Trophoblast cell (in vitro differentiated cells and primary cell): ENCODE measurements around the gene FSTL5.

Experiments
- DNase-seq, 2 donors: peaks; one replicate each; pipeline ENCODE4 v3.0.0-alpha.2; 2016
- H2AFZ ChIP-seq: 2 replicates; pipeline ENCODE4 v1.6.1; 2013; ENCODE audit warnings: low read length, moderate library complexity, mild to moderate bottlenecking; ENCODE audit not compliant: insufficient read depth, poor library complexity
- H2AK5ac ChIP-seq: 2 replicates; pipeline ENCODE4 v1.6.1; 2013; ENCODE audit warnings: mild to moderate bottlenecking, low read length
- H2BK120ac ChIP-seq: 2 replicates; pipeline ENCODE4 v1.6.1; 2013; ENCODE audit warnings: low read length, mild to moderate bottlenecking, moderate library complexity; ENCODE audit not compliant: insufficient read depth, poor library complexity
- H2BK12ac ChIP-seq: 2 replicates; pipeline ENCODE4 v1.6.1; 2013; ENCODE audit warnings: mild to moderate bottlenecking, low read length, moderate library complexity
- H2BK5ac ChIP-seq: 2 replicates; pipeline ENCODE4 v1.6.1; 2013; ENCODE audit warnings: low read length, low read depth, moderate library complexity, mild to moderate bottlenecking; ENCODE audit not compliant: poor library complexity
- H3K14ac ChIP-seq: 2 replicates; pipeline ENCODE4 v1.6.1; 2013; ENCODE audit warnings: mild to moderate bottlenecking, low read length
- H3K18ac ChIP-seq: 2 replicates; pipeline ENCODE4 v1.6.1; 2013; ENCODE audit warnings: mild to moderate bottlenecking, low read length
- H3K23ac ChIP-seq: 2 replicates; pipeline ENCODE4 v1.6.1; 2013; ENCODE audit warnings: low read length
- H3K27ac ChIP-seq: 2 replicates; pipeline ENCODE4 v1.5.1; 2013; ENCODE audit warnings: low read depth, mild to moderate bottlenecking, inconsistent platforms, low read length, moderate library complexity
- H3K27me3 ChIP-seq: 2 replicates; pipeline ENCODE4 v1.6.1; 2013; ENCODE audit warnings: inconsistent platforms, mild to moderate bottlenecking, low read length, moderate library complexity; ENCODE audit not compliant: insufficient read depth
- H3K36me3 ChIP-seq, 2 experiments: 1 replicate in 1 of 2; 2 replicates in 1 of 2; pipeline ENCODE4 v1.6.1; 2013; ENCODE audit warnings: low read length in 2 of 2, mild to moderate bottlenecking in 2 of 2, moderate library complexity in 1 of 2; ENCODE audit not compliant: insufficient read depth in 2 of 2, control insufficient read depth in 1 of 2
- H3K4ac ChIP-seq: 2 replicates; pipeline ENCODE4 v1.6.1; 2013; ENCODE audit warnings: low read depth, mild to moderate bottlenecking, low read length, moderate library complexity
- H3K4me1 ChIP-seq, 2 experiments: 1 replicate in 1 of 2; 2 replicates in 1 of 2; pipeline ENCODE4 v1.6.1; 2013; ENCODE audit warnings: low read length in 2 of 2, mild to moderate bottlenecking in 2 of 2, moderate library complexity in 1 of 2; ENCODE audit not compliant: insufficient read depth in 2 of 2, control insufficient read depth in 1 of 2
- H3K4me2 ChIP-seq: 2 replicates; pipeline ENCODE4 v1.6.1; 2013; ENCODE audit warnings: inconsistent platforms, mild to moderate bottlenecking, low read length, moderate library complexity
- H3K4me3 ChIP-seq: 2 replicates; pipeline ENCODE4 v1.5.1; 2013; ENCODE audit warnings: mild to moderate bottlenecking, low read depth, low read length, inconsistent platforms
- H3K79me1 ChIP-seq: one replicate; pipeline ENCODE4 v1.6.1; 2013; ENCODE audit warnings: low read length
- H3K79me2 ChIP-seq: 2 replicates; pipeline ENCODE4 v1.6.1; 2013; ENCODE audit warnings: low read length, mild to moderate bottlenecking; ENCODE audit not compliant: control insufficient read depth, insufficient read depth, poor library complexity
- H3K9ac ChIP-seq: 2 replicates; pipeline ENCODE4 v1.6.1; 2013; ENCODE audit warnings: mild to moderate bottlenecking, low read length
- H3K9me3 ChIP-seq: 2 replicates; pipeline ENCODE4 v1.6.1; 2013; ENCODE audit warnings: low read depth, mild to moderate bottlenecking, control low read depth, inconsistent platforms, low read length; ENCODE audit not compliant: insufficient read depth
- H4K12ac ChIP-seq: 2 replicates; pipeline ENCODE4 v1.6.1; 2013; ENCODE audit warnings: low read depth, mild to moderate bottlenecking, low read length, moderate library complexity
- H4K8ac ChIP-seq: 2 replicates; pipeline ENCODE4 v1.6.1; 2013; ENCODE audit warnings: low read depth, mild to moderate bottlenecking, low read length, moderate library complexity
- H4K91ac ChIP-seq: one replicate; pipeline ENCODE4 v1.6.1; 2013; ENCODE audit warnings: low read depth, mild to moderate bottlenecking, low read length, moderate library complexity
- WGBS: extraction: QIAGEN DNeasy Blood & Tissue Kit; methylation state at CpG from one replicate; pipeline ENCODE4 v1.1.7; 2013; ENCODE audit warnings: missing lambda C conversion rate; ENCODE audit not compliant: insufficient read length, insufficient coverage; ENCODE audit errors: extremely low coverage; 5-methylcytosine and 5-hydroxymethylcytosine counted together

The FSTL5 gene

GRCh38 chr4:162046135-162046534 is 117.7 kb downstream of the FSTL5 start:
- Histone ChIP-seq H3K4me2 (no peak overlapping the region), H3K27ac (no peak overlapping the region), H3K4me1 (no peaks in the 10 kb centered on the region), H3K14ac (no peak overlapping the region), H4K12ac (no peak overlapping the region), H2BK5ac (no peak overlapping the region), H3K36me3 (no peaks in the 10 kb centered on the region), H3K9me3 (no peaks in the 10 kb centered on the region), H3K4me3 (no peak overlapping the region), H2BK120ac (no peak overlapping the region), H3K23ac (no peak overlapping the region), H2AK5ac (no peak overlapping the region), H3K79me1 (no peaks in the 10 kb centered on the region), H2AFZ (no peak overlapping the region), H4K8ac (no peak overlapping the region), H3K4ac (no peak overlapping the region), H3K79me2 (no peaks in the 10 kb centered on the region), H3K9ac (no peak overlapping the region), H4K91ac (no peak overlapping the region), H3K27me3 (no peaks in the 10 kb centered on the region), H2BK12ac (no peak overlapping the region), H3K18ac (no peak overlapping the region)
- no peak for DNase-seq
- no CpG with 5 or more reads among the region's 4 CpGs for WGBS

- Histone ChIP-seq H3K36me3 (no peaks in the 10 kb centered on the region), H2BK120ac (no peak overlapping the region), H3K79me2 (no peaks in the 10 kb centered on the region), H2BK12ac (no peak overlapping the region), H3K9me3 (no peaks in the 10 kb centered on the region), H2AFZ (no peak overlapping the region), H4K12ac (no peak overlapping the region), H3K4ac (no peak overlapping the region), H3K27me3 (no peaks in the 10 kb centered on the region), H3K14ac (no peak overlapping the region), H2AK5ac (no peak overlapping the region), H3K9ac (no peak overlapping the region), H3K27ac (no peak overlapping the region), H3K23ac (no peak overlapping the region), H4K8ac (no peak overlapping the region), H3K18ac (no peak overlapping the region), H3K79me1 (no peaks in the 10 kb centered on the region), H3K4me2 (no peak overlapping the region), H3K4me3 (no peak overlapping the region), H4K91ac (no peak overlapping the region), H2BK5ac (no peak overlapping the region), H3K4me1 (no peaks in the 10 kb centered on the region)
- WGBS: no CpG with 5 or more reads among the region's 3 CpGs
- no peak for DNase-seq
Observed at GRCh38 chr4:162038112-162038511, 125.7 kb downstream of the FSTL5 start.

- Histone ChIP-seq H4K8ac (no peak overlapping the region), H3K27me3 (no peaks in the 10 kb centered on the region), H2BK12ac (no peak overlapping the region), H3K23ac (no peak overlapping the region), H2BK5ac (no peak overlapping the region), H3K9ac (no peak overlapping the region), H3K4me1 (no peaks in the 10 kb centered on the region), H3K79me1 (no peaks in the 10 kb centered on the region), H3K9me3 (no peaks in the 10 kb centered on the region), H3K27ac (no peak overlapping the region), H2BK120ac (no peak overlapping the region), H3K18ac (no peak overlapping the region), H3K4ac (no peak overlapping the region), H3K4me3 (no peak overlapping the region), H3K79me2 (no peaks in the 10 kb centered on the region), H2AFZ (no peak overlapping the region), H2AK5ac (no peak overlapping the region), H3K14ac (no peak overlapping the region), H4K12ac (no peak overlapping the region), H4K91ac (no peak overlapping the region), H3K36me3 (no peaks in the 10 kb centered on the region), H3K4me2 (no peak overlapping the region)
- WGBS: no CpG with 5 or more reads among the region's 2 CpGs
- DNase-seq: no peak
Observed at GRCh38 chr4:162017863-162018262, 145.9 kb downstream of the FSTL5 start.

- Histone ChIP-seq H3K4ac (no peak overlapping the region), H3K79me1 (no peaks in the 10 kb centered on the region), H2BK12ac (no peak overlapping the region), H2BK5ac (no peak overlapping the region), H4K12ac (no peak overlapping the region), H3K79me2 (no peaks in the 10 kb centered on the region), H3K4me1 (no peaks in the 10 kb centered on the region), H2BK120ac (no peak overlapping the region), H2AK5ac (no peak overlapping the region), H3K36me3 (no peaks in the 10 kb centered on the region), H3K23ac (no peak overlapping the region), H3K18ac (no peak overlapping the region), H3K27me3 (no peaks in the 10 kb centered on the region), H4K91ac (no peak overlapping the region), H3K9ac (no peak overlapping the region), H4K8ac (no peak overlapping the region), H3K14ac (no peak overlapping the region), H3K27ac (no peak overlapping the region), H3K4me3 (no peak overlapping the region), H3K9me3 (no peaks in the 10 kb centered on the region), H2AFZ (no peak overlapping the region), H3K4me2 (no peak overlapping the region)
- DNase-seq: no peak
- no CpG with 5 or more reads among the region's 2 CpGs for WGBS
Observed at GRCh38 chr4:162016991-162017390, 146.8 kb downstream of the FSTL5 start.
